ENCODE measurements around the gene GHRH. TPM values are rescaled to one million over a fixed set of nuclear protein-coding genes. Genes with fewer than 3 reads are reported as not detected.

GHRH gene
- total RNA-seq, 2 experiments from 2014 or later, result not detected

DNA sequence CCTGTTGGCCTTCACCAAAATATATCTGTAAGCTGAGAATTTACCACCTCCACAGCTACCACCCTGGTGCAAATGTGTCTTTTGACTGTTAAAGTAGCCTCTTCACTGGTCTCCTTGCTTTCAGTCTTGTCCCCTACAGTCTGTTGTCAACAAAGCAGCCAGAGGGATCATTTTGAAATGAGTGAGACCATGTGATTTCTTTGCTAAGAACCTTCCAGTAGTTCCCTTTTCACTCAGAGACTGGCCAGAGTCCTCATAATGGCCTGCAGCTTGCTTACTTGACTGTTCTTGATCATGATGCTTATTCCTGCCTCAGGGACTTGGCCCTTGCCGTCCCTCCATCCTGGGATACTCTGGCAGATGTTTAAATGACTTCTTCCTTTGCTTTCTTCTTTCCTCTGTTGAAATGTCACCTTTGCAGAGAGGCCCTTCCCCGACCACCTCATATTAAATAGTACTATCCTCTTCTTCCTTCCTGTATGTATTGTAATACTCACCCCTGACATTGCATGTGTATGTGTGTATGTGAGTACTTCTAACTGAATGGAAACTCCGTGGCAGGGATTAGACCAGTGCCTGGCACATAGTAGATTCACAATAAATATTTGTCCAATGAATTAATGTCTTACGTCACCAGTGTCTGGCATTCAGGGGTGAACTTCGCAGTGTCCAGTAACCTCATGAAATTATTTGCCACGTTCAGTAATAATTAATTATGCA is 32.8 kb upstream of the GHRH start:
- Histone ChIP-seq H3K36me3 (ENCODE audit: insufficient read depth, low read length) (peaks cover 43% of the 10 kb centered on the region), H4K20me1 (ENCODE audit: insufficient read depth, low read length) (no peaks in the 10 kb centered on the region; the same call in 1 of the 2 replicates), H3K4me2 (ENCODE audit: low read length) (no peak overlapping the region), H2AFZ (ENCODE audit: low read length) (no peak overlapping the region), H3K9me3 (ENCODE audit: low read length) (no peaks in the 10 kb centered on the region), H3K79me2 (ENCODE audit: insufficient read depth, low read depth, low read length) (peaks cover 64% of the 10 kb centered on the region), H3K9me2 (ENCODE audit: insufficient read depth, low read length) (no peaks in the 10 kb centered on the region), H3K4me3 (ENCODE audit: low read depth, low read length, poor library complexity, severe bottlenecking) (no peak overlapping the region), H3K4me1 (ENCODE audit: insufficient read depth, low read length, poor library complexity, severe bottlenecking) (peaks cover 38% of the 10 kb centered on the region), H3K27ac (ENCODE audit: low read depth, low read length, poor library complexity, severe bottlenecking) (no peak overlapping the region)
- ChIA-PET POLR2A (no interaction called here), CTCF (ENCODE audit: unreplicated experiment) (no interaction called here)
- no TSS peak for BruUV-seq (replicated peaks)
- intact Hi-C loops (cut with micrococcal nuclease; ENCODE audit: unreplicated experiment), result no loop called here
- no peak for DNase-seq (ENCODE audit: low spot score)
- no peak for TF ChIP-seq CTCF (conservative IDR thresholded peaks at IDR 0.05; ENCODE audit: low read length)
- no peak for TF ChIP-seq EZH2phosphoT487 (IDR thresholded peaks at IDR 0.05; ENCODE audit: borderline replicate concordance, low read depth, low read length)

DNA sequence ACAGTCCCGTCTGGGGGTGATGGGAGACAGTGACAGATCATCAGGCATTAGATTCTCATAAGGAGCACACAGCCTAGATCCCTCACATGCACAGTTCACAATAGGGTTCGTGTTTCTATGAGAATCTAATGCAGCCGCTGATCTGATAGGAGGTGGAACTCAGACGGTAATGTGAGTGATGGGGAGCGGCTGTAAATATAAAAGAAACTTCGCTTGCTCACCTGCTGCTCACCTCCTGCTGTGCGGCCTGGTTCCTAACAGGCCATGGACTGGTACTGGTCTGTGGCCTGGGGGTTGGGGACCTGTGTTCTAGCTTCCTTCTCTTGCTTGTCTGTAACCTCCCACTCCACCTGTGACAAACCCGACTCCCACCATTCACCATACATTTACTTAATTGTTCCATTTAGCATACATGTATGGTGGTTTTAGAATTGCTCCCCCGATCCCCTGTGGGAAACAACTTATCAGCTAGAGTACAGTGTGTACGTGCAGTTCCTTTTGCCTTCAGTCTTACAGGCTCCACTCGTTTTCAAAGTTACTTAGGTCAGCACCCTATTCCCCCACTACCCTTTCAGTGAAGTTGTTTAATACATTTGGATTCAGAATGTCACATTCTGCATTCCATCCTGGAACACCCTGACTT is 31.8 kb upstream of the GHRH start:
- no peaks in the 10 kb centered on the region for H3K9me2 ChIP-seq (ENCODE audit: insufficient read depth, low read length)
- peaks cover 57% of the 10 kb centered on the region for H3K79me2 ChIP-seq (ENCODE audit: insufficient read depth, low read depth, low read length)
- H3K4me3 ChIP-seq (ENCODE audit: low read depth, low read length, poor library complexity, severe bottlenecking), result no peak overlapping the region
- no peaks in the 10 kb centered on the region; the same call in 1 of the 2 replicates for H4K20me1 ChIP-seq (ENCODE audit: insufficient read depth, low read length)
- no peak for DNase-seq (ENCODE audit: low spot score)
- TF ChIP-seq EZH2phosphoT487 (IDR thresholded peaks at IDR 0.05; ENCODE audit: borderline replicate concordance, low read depth, low read length), result no peak
- TF ChIP-seq CTCF (conservative IDR thresholded peaks at IDR 0.05; ENCODE audit: low read length), result no peak
- intact Hi-C loops (cut with micrococcal nuclease; ENCODE audit: unreplicated experiment), result no loop called here
- ChIA-PET CTCF (ENCODE audit: unreplicated experiment) (no interaction called here), POLR2A (no interaction called here)
- no peaks in the 10 kb centered on the region for H3K9me3 ChIP-seq (ENCODE audit: low read length)
- peaks cover 44% of the 10 kb centered on the region for H3K4me1 ChIP-seq (ENCODE audit: insufficient read depth, low read length, poor library complexity, severe bottlenecking)
- H2AFZ ChIP-seq (ENCODE audit: low read length), result no peak overlapping the region
- no peak overlapping the region for H3K27ac ChIP-seq (ENCODE audit: low read depth, low read length, poor library complexity, severe bottlenecking)
- no peak overlapping the region for H3K4me2 ChIP-seq (ENCODE audit: low read length)
- peaks cover 34% of the 10 kb centered on the region for H3K36me3 ChIP-seq (ENCODE audit: insufficient read depth, low read length)
- no TSS peak for BruUV-seq (replicated peaks)

DNA sequence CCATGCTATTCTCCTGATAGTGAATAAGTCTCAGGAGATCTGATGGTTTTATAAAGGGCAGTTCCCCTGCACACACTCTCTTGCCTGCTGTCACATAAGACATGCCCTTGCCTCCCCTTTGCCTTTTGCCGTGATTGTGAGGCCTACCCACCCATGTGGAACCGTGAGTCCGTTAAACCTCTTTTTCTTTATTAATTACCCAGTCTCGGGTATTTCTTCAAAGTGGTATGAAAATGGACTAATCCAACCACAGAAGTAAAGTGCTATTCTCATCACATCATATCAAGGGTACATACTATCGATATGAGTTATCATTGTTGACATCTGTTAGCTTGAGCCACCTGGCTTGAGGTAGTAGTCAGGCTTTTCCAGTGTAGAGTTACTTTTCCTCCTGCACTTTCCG is 30.1 kb upstream of the GHRH start:
- TF ChIP-seq EZH2phosphoT487 (IDR thresholded peaks at IDR 0.05; ENCODE audit: borderline replicate concordance, low read depth, low read length), result no peak
- CTCF ChIA-PET (ENCODE audit: unreplicated experiment), result no interaction called here
- Histone ChIP-seq H4K20me1 (ENCODE audit: insufficient read depth, low read length) (no peaks in the 10 kb centered on the region; the same call in 1 of the 2 replicates), H3K9me3 (ENCODE audit: low read length) (no peaks in the 10 kb centered on the region), H2AFZ (ENCODE audit: low read length) (no peak overlapping the region), H3K9me2 (ENCODE audit: insufficient read depth, low read length) (no peaks in the 10 kb centered on the region), H3K4me2 (ENCODE audit: low read length) (peak overlapping the region; percentile 77), H3K79me2 (ENCODE audit: insufficient read depth, low read depth, low read length) (peaks cover 44% of the 10 kb centered on the region), H3K27ac (ENCODE audit: low read depth, low read length, poor library complexity, severe bottlenecking) (no peak overlapping the region), H3K4me1 (ENCODE audit: insufficient read depth, low read length, poor library complexity, severe bottlenecking) (peaks cover 39% of the 10 kb centered on the region), H3K36me3 (ENCODE audit: insufficient read depth, low read length) (peaks cover 20% of the 10 kb centered on the region), H3K4me3 (ENCODE audit: low read depth, low read length, poor library complexity, severe bottlenecking) (peak overlapping the region; percentile 89)
- no TSS peak for BruUV-seq (replicated peaks)
- no peak for DNase-seq (ENCODE audit: low spot score)
- intact Hi-C loops (cut with micrococcal nuclease; ENCODE audit: unreplicated experiment), result no loop called here
- POLR2A ChIA-PET, result interaction anchor here (0.6 to 0.9 kb wide), 3 partner anchors 25 to 234 kb away, joined by 3 read pairs; no protein-coding TSS in a partner anchor
